ENCODE data around the gene ERBB2.

The ERBB2 gene

DNA sequence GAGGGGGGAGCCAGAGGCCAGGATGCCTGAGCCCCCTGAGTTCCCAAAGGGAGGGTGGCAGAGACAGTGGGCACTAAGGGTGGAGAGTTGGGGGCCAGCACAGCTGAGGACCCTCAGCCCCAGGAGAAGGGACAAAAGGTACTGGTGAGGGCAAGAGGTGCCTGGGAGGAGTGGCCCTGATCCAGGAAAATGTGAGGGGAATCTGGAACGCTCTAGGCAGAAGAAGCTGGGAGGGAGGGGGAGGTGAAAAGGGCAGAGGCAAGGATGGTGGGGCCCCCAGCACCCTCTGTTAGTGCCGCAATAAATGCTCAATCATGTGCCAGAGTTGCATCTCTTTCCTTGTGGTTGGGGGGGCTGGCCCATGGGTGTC lies 33.6 kb upstream of the ERBB2 start:
- no peak for DNase-seq

GRCh38 chr17:39666601-39667261 lies 33.1 kb upstream of the ERBB2 start:
- DNase-seq, result no peak

DNA sequence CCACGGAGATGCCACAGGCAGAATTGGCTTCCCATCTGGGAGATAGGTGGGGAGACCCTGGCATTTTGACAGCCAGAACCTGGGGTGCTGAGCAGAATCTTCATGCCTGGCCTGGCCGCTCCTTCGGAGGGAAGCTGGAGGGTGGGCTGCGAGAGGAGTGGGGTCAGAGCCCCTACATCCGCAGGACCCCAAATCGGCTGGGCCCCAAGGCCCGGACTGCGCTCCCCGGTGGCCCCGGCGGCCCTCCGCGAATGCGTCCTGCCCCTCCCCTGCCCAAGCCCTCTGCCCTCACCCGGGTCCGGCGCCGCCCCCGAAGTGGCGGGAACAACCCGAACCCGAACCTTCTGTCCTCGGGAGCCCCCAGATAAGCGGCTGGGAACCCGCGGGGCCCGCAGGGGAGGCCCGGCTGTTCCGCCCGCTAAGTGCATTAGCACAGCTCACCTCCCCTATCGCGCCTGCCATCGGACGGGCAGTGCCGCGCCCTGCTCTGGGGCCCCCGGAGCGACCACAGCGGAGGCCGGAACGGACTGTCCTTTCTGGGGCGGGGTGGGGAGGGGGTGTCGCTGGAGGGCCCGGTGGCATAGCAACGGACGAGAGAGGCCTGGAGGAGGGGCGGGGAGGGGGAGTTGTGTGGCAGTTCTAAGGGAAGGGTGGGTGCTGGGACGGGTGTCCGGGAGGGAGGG lies 32.5 kb upstream of the ERBB2 start:
- no peak for DNase-seq

DNA sequence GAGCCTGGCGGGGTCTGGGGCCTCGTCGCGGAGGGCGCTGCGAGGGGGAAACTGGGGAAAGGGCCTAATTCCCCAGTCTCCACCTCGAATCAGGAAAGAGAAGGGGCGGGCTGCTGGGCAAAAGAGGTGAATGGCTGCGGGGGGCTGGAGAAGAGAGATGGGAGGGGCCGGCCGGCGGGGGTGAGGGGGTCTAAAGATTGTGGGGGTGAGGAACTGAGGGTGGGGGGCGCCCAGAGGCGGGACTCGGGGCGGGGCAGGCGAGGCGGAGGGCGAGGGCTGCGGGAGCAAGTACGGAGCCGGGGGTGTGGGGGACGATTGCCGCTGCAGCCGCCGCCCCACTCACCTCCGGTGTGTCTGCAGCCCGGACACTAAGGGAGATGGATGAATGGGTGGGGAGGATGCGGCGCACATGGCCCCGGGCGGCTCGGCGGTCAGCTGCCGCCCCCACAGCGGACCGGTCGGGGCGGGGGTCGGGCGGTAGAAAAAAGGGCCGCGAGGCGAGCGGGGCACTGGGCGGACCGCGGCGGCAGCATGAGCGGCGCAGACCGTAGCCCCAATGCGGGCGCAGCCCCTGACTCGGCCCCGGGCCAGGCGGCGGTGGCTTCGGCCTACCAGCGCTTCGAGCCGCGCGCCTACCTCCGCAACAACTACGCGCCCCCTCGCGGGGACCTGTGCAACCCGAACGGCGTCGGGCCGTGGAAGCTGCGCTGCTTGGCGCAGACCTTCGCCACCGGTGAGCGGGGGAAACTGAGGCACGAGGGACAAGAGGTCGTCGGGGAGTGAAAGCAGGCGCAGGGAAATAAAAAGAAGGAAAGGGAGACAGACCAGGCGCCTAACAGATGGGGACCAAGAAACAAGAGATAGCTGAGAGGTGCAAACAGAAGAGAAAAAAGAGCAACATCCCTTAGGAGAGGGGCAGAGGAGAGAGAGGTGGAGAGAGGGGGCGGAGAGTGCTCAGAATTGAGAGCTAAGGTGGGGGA lies 31.6 kb upstream of the ERBB2 start, which contains the start of gene PNMT:
PNMT (plus strand) TSS at position 509 of the 980 bp plus-strand sequence; CDS start at position 532, 23 bp downstream.
- peak; percentile 42 for DNase-seq

GRCh38 chr17:39669897-39670735 lies 29.7 kb upstream of the ERBB2 start:
- DNase-seq, result no peak

- DNase-seq, result no peak
These were observed 29.1 kb upstream of the ERBB2 start for GRCh38 chr17:39670746-39671145.

GRCh38 chr17:39671651-39672521 lies 28.0 kb upstream of the ERBB2 start:
- no peak for DNase-seq

GRCh38 chr17:39672522-39673334 lies 27.1 kb upstream of the ERBB2 start:
- DNase-seq, result no peak

- DNase-seq, result no peak
These were observed 26.4 kb upstream of the ERBB2 start for GRCh38 chr17:39673335-39674081.

DNA sequence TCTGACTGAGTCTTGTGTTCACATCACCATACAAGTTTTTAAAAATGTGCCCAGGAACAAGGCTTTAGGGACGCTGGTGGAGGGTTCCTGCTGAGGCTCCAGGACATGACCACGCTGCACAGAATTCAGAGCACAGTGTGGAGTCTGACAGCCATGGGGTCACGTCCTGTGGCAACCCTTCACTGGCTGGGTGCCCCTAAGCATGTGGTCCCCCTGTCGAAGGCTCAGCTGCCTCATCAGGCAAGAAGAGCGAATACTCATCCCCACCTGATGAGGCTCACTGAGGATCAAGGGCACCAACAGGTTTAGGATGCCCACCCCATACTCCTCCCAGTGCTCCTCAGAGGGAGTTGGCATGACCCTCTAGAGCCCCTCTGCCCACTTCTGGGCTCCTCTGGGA lies 25.7 kb upstream of the ERBB2 start:
- DNase-seq, result no peak

GRCh38 chr17:39674702-39675389 lies 25.0 kb upstream of the ERBB2 start:
- no peak for DNase-seq

DNA sequence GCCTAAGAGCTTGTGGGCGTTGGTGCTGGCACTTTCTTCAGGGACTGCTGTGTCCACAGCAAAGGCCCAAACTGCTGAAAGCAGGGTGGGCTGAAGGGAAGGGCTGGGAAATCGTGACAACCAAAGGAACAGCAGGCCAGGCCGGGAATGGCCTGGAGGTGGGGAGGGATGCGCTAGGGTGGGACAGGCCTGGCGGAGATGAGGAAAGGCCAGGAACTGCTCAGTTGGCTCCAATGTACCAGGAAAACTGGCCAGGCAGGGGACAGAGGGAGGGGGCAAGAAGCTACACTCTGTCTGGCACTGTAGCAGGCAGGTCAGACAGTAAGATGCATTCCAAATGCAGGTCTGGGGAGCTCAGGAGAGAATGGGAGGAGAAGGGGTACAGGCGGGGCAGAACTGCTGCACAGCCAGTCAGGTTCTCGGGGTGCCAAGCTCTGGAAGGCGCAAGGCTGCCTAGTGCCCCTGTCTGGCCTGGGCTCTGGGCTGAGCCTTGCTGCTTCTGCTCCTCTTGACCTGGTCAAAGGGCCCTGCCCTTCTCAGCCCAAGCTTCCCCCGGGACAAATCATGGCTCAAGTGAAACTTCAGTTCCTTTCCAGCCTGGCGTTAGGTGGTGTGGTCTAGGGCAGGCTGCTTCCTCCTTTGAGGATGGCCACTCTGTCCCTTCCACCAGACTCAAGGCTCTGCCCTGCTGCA lies 24.3 kb upstream of the ERBB2 start:
- no peak for DNase-seq

GRCh38 chr17:39676198-39676819 lies 23.6 kb upstream of the ERBB2 start:
- peak; percentile 73 for DNase-seq

DNA sequence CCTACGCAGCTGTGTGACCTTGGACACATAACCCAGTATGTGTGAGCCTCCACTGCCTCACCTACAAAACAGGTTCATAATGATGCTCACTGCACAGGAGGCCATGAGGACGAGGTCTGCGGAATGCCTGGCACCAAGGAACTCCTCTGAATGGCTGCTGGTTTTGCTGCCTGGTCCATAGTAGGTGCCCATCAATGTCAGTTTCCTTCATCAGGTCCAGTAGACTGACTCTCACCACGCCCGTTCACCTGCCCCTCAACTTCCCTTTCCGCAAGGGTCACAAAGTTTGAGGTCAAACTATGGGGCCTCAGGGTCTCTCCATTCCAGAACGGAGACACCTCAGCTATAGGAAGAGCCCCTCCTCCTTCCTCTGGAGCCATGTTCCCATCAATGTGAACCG lies 22.8 kb upstream of the ERBB2 start:
- DNase-seq, result no peak

GRCh38 chr17:39677542-39678339 lies 22.1 kb upstream of the ERBB2 start:
- DNase-seq, result peak; percentile 65

GRCh38 chr17:39678340-39679116 lies 21.3 kb upstream of the ERBB2 start:
- no peak for DNase-seq

Measured in DMS79 treated with DMSO at 0.1 percent for 48 hours (cell line).